Panc1 (cell line): ENCODE measurements around the gene FRYL. TPM values are rescaled to one million over a fixed set of nuclear protein-coding genes. Genes with fewer than 3 reads are reported as not detected.

Experiments used
- ATAC-seq: fragments of 200-7000 bp; cut with Tn5 transposase; 2 replicates; pipeline ENCODE4 v1.9.1; 2020; ENCODE audit warnings: mild to moderate bottlenecking, moderate library complexity
- BruUV-seq: library from RNA; stranded (reverse); fragments of 400-500 nt; replicated peaks from 2 replicates; lab custom pipeline; 2021; lab: Mats Ljungman, UMichigan
- CTCF ChIA-PET: fragments of 300-600 bp; sonication (Branson Sonifier 250); formaldehyde crosslinking; loops from one replicate; lab custom pipeline; 2022; ENCODE audit warnings: antibody characterized with exemption; lab: Charles Lee
- POLR2A ChIA-PET: fragments of 300-600 bp; sonication (Branson Sonifier 250); formaldehyde crosslinking; loops from one replicate; lab custom pipeline; 2022; ENCODE audit warnings: antibody characterized with exemption; lab: Charles Lee
- DNase-seq: peaks from one replicate; pipeline ENCODE4 v3.0.0-alpha.2; 2010; ENCODE audit warnings: low read depth, low spot score
- H3K27ac ChIP-seq: 2 replicates; pipeline ENCODE4 v1.5.1; 2011; ENCODE audit warnings: mild to moderate bottlenecking, low read length, inconsistent platforms
- H3K27me3 ChIP-seq: fragments of 200-500 bp; sonication (Bioruptor generic); 2 replicates; pipeline ENCODE4 v1.6.0; 2014; ENCODE audit warnings: low read length, inconsistent platforms; ENCODE audit not compliant: control insufficient read depth, insufficient read depth
- H3K36me3 ChIP-seq: fragments of 200-500 bp; sonication (Bioruptor generic); 2 replicates; pipeline ENCODE4 v1.5.1; 2014; ENCODE audit warnings: inconsistent platforms, mild to moderate bottlenecking, low read length, moderate library complexity; ENCODE audit not compliant: control insufficient read depth, insufficient read depth
- H3K4me1 ChIP-seq: 2 replicates; pipeline ENCODE4 v1.5.1; 2011; ENCODE audit warnings: inconsistent platforms, mild to moderate bottlenecking, low read length, moderate library complexity; ENCODE audit not compliant: control insufficient read depth, insufficient read depth
- H3K4me3 ChIP-seq, 2 experiments: 2 replicates each; pipeline ENCODE4 v1.5.1; 2011 to 2012; ENCODE audit warnings: low read depth in 2 of 2, low read length in 2 of 2, mild to moderate bottlenecking in 2 of 2, inconsistent platforms in 1 of 2, moderate library complexity in 1 of 2
- H3K9me3 ChIP-seq: fragments of 200-500 bp; sonication (Bioruptor generic); 2 replicates; pipeline ENCODE4 v1.5.1; 2014; ENCODE audit warnings: low read depth, mild to moderate bottlenecking, inconsistent platforms, low read length, moderate library complexity; ENCODE audit not compliant: control insufficient read depth, insufficient read depth
- POLR2AphosphoS5 ChIP-seq: IDR thresholded peaks from 2 replicates; pipeline ENCODE4 v1.6.1; 2012; ENCODE audit warnings: mild to moderate bottlenecking, low read depth, low read length, moderate library complexity
- SIN3A ChIP-seq: IDR thresholded peaks from 2 replicates; pipeline ENCODE4 v1.6.1; 2012; ENCODE audit warnings: low read depth, mild to moderate bottlenecking, low read length, moderate library complexity, borderline replicate concordance; ENCODE audit not compliant: insufficient read depth
- TCF7L2 ChIP-seq: IDR thresholded peaks from 2 replicates; pipeline ENCODE4 v1.6.1; 2011; ENCODE audit warnings: mild to moderate bottlenecking, low read depth, low read length, inconsistent platforms
- in situ Hi-C: cut with HindIII; loops from 2 replicates; pipeline ENCODE4 v1.10.0; 2016; ENCODE audit warnings: low sequenced_read_pairs, low pct_unique_long_range_greater_than_20kb
- intact Hi-C: fragments of 100-400 bp; cut with micrococcal nuclease; formaldehyde crosslinking; loops from one replicate; pipeline ENCODE4 v1.10.0; 2022; ENCODE audit not compliant: unreplicated experiment
- total RNA-seq: library from RNA; stranded (reverse); gene quantifications from one replicate; pipeline ENCODE4 v1.2.1, GENCODE V29; 2021; ENCODE audit not compliant: unreplicated experiment
- TF ChIP-seq, protein P1 (sequence below): fragments of 450-650 bp; IDR thresholded peaks from 2 replicates; pipeline ENCODE4 v1.5.1; 2017; ENCODE audit warnings: mild to moderate bottlenecking
- TF ChIP-seq, protein P2 (sequence below), 2 experiments: IDR thresholded peaks; 2 replicates each; pipeline ENCODE4 v1.6.1; 2011 to 2012; ENCODE audit warnings: low read depth in 2 of 2, control low read depth in 1 of 2, low read length in 1 of 2, mild to moderate bottlenecking in 1 of 2, moderate library complexity in 1 of 2; ENCODE audit not compliant: insufficient read depth in 1 of 2

Gene FRYL
- total RNA-seq, 1 experiment from 2014 or later: 47.5 TPM

- Histone ChIP-seq H3K27me3 (no peaks in the 10 kb centered on the region), H3K36me3 (no peaks in the 10 kb centered on the region), H3K9me3 (no peaks in the 10 kb centered on the region), H3K27ac (no peak overlapping the region), H3K4me3 (no peak overlapping the region), H3K4me1 (no peaks in the 10 kb centered on the region)
- ChIA-PET POLR2A (no interaction called here), CTCF (no interaction called here)
- in situ Hi-C loops: no loop called here
- intact Hi-C loops: no loop called here
- TF ChIP-seq, protein P1, sequence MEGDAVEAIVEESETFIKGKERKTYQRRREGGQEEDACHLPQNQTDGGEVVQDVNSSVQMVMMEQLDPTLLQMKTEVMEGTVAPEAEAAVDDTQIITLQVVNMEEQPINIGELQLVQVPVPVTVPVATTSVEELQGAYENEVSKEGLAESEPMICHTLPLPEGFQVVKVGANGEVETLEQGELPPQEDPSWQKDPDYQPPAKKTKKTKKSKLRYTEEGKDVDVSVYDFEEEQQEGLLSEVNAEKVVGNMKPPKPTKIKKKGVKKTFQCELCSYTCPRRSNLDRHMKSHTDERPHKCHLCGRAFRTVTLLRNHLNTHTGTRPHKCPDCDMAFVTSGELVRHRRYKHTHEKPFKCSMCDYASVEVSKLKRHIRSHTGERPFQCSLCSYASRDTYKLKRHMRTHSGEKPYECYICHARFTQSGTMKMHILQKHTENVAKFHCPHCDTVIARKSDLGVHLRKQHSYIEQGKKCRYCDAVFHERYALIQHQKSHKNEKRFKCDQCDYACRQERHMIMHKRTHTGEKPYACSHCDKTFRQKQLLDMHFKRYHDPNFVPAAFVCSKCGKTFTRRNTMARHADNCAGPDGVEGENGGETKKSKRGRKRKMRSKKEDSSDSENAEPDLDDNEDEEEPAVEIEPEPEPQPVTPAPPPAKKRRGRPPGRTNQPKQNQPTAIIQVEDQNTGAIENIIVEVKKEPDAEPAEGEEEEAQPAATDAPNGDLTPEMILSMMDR: no peak
- no peak for TF ChIP-seq SIN3A
- no peak for TF ChIP-seq POLR2AphosphoS5
- no peak for TF ChIP-seq TCF7L2
- TF ChIP-seq, protein P2, sequence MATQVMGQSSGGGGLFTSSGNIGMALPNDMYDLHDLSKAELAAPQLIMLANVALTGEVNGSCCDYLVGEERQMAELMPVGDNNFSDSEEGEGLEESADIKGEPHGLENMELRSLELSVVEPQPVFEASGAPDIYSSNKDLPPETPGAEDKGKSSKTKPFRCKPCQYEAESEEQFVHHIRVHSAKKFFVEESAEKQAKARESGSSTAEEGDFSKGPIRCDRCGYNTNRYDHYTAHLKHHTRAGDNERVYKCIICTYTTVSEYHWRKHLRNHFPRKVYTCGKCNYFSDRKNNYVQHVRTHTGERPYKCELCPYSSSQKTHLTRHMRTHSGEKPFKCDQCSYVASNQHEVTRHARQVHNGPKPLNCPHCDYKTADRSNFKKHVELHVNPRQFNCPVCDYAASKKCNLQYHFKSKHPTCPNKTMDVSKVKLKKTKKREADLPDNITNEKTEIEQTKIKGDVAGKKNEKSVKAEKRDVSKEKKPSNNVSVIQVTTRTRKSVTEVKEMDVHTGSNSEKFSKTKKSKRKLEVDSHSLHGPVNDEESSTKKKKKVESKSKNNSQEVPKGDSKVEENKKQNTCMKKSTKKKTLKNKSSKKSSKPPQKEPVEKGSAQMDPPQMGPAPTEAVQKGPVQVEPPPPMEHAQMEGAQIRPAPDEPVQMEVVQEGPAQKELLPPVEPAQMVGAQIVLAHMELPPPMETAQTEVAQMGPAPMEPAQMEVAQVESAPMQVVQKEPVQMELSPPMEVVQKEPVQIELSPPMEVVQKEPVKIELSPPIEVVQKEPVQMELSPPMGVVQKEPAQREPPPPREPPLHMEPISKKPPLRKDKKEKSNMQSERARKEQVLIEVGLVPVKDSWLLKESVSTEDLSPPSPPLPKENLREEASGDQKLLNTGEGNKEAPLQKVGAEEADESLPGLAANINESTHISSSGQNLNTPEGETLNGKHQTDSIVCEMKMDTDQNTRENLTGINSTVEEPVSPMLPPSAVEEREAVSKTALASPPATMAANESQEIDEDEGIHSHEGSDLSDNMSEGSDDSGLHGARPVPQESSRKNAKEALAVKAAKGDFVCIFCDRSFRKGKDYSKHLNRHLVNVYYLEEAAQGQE (IDR thresholded peaks at IDR 0.05; ENCODE audit: insufficient read depth in 1 of 2, low read depth in 2 of 2, low read length in 1 of 2): no peak
- no TSS peak for BruUV-seq
- ATAC-seq (no peak), DNase-seq (no peak)
Measured at GRCh38 chr4:48450740-48451139, 329.3 kb downstream of the FRYL start.

- no peak for DNase-seq
- TF ChIP-seq, protein P2 (IDR thresholded peaks at IDR 0.05; ENCODE audit: insufficient read depth in 1 of 2, low read depth in 2 of 2, low read length in 1 of 2): no peak
- TF ChIP-seq POLR2AphosphoS5 (no peak), SIN3A (no peak), TCF7L2 (no peak)
- TF ChIP-seq, protein P1: no peak
- ChIA-PET POLR2A (no interaction called here), CTCF (no interaction called here)
- no peak overlapping the region for H3K27ac ChIP-seq
- BruUV-seq: no TSS peak
- H3K4me3 ChIP-seq: no peak overlapping the region
- no peaks in the 10 kb centered on the region for H3K27me3 ChIP-seq
- H3K4me1 ChIP-seq: no peaks in the 10 kb centered on the region
- no peak for ATAC-seq
- intact Hi-C loops (loop anchor here (10.0 kb wide), 1 partner anchor 56 kb away; no protein-coding TSS in a partner anchor), in situ Hi-C loops (no loop called here)
- H3K9me3 ChIP-seq: no peaks in the 10 kb centered on the region
- H3K36me3 ChIP-seq: no peaks in the 10 kb centered on the region
Measured at GRCh38 chr4:48449151-48449550, 330.9 kb downstream of the FRYL start.
